HL-60 (cell line): ENCODE results near the gene PLCE1.

Experiments
- DNase-seq, 2 experiments: peaks; one replicate each; pipeline ENCODE4 v3.0.0-alpha.2; 2010 to 2020; ENCODE audit warnings: low read depth in 1 of 2, low spot score in 1 of 2
- H3K27ac ChIP-seq: fragments of 250-450 bp; sonication (Bioruptor Pico); replicated peaks from 2 replicates; pipeline ENCODE4 v1.5.1; 2020; ENCODE audit warnings: mild to moderate bottlenecking, moderate library complexity
- H3K27me3 ChIP-seq: fragments of 250-450 bp; sonication (Bioruptor Pico); 2 replicates; pipeline ENCODE4 v1.5.1; 2021; ENCODE audit warnings: mild to moderate bottlenecking, moderate library complexity; ENCODE audit not compliant: insufficient read depth, poor library complexity, severe bottlenecking
- H3K4me3 ChIP-seq: replicated peaks from 2 replicates; pipeline ENCODE4 v1.5.1; 2011; ENCODE audit warnings: mild to moderate bottlenecking, control low read depth, low read length; ENCODE audit not compliant: insufficient read depth
- CTCF ChIP-seq: IDR thresholded peaks from one replicate; pipeline ENCODE4 v1.5.1; 2011; ENCODE audit warnings: low read length, control low read depth, inconsistent platforms; ENCODE audit not compliant: insufficient read depth
- GABPA ChIP-seq: IDR thresholded peaks from 2 replicates; pipeline ENCODE4 v1.6.1; 2012; ENCODE audit warnings: low read depth
- POLR2AphosphoS5 ChIP-seq: IDR thresholded peaks from 2 replicates; pipeline ENCODE4 v1.6.1; 2012; ENCODE audit warnings: low read depth
- REST ChIP-seq: IDR thresholded peaks from 2 replicates; pipeline ENCODE4 v1.6.1; 2012; ENCODE audit warnings: low read depth; ENCODE audit not compliant: insufficient replicate concordance
- SPI1 ChIP-seq: IDR thresholded peaks from 2 replicates; pipeline ENCODE4 v1.6.1; 2012; ENCODE audit warnings: low read depth, mild to moderate bottlenecking, borderline replicate concordance

PLCE1 gene

GRCh38 chr10:93980486-93980885 is 13.2 kb upstream of the PLCE1 start:
- Histone ChIP-seq H3K4me3 (no peak overlapping the region), H3K27me3 (peaks cover 6% of the 10 kb centered on the region), H3K27ac (no peak overlapping the region)
- no peak for TF ChIP-seq CTCF
- TF ChIP-seq POLR2AphosphoS5 = no peak
- TF ChIP-seq SPI1 = no peak
- no peak for TF ChIP-seq GABPA
- no peak for TF ChIP-seq REST
- no peak for DNase-seq

GRCh38 chr10:93991114-93991513 is 2.6 kb upstream of the PLCE1 start:
- Histone ChIP-seq H3K27ac (no peak overlapping the region), H3K27me3 (peaks cover 35% of the 10 kb centered on the region), H3K4me3 (no peak overlapping the region)
- no peak for DNase-seq
- TF ChIP-seq GABPA = no peak
- TF ChIP-seq POLR2AphosphoS5 = no peak
- TF ChIP-seq CTCF = no peak
- TF ChIP-seq SPI1 = no peak
- TF ChIP-seq REST = no peak

GRCh38 chr10:93991596-93992284 is 2.0 kb upstream of the PLCE1 start:
- TF ChIP-seq CTCF (no peak), GABPA (no peak), SPI1 (no peak), POLR2AphosphoS5 (no peak), REST (no peak)
- H3K27me3 ChIP-seq = peaks cover 35% of the 10 kb centered on the region
- no peak for DNase-seq
- no peak overlapping the region for H3K4me3 ChIP-seq
- no peak overlapping the region for H3K27ac ChIP-seq
